Measurements from ENCODE around the gene CPSF3.
A peak's percentile ranks its signal among the peaks of the same experiment; 100 is the strongest.

GRCh38 chr2:9423100-9423921 is at the start of gene CPSF3, which contains the start of gene ITGB1BP1:
- TF ChIP-seq EP300 (IDR thresholded peaks at IDR 0.05; ENCODE audit: low read depth) = no peak
- peak in 4 of 5 experiments; percentile 26 to 34 (median 32) for TF ChIP-seq CTCF (IDR thresholded peaks at IDR 0.05)
- peak; percentile 48 for TF ChIP-seq POLR2A (IDR thresholded peaks at IDR 0.05)

Data from transverse colon (tissue), 3 donors.